IgD-negative memory B cell (primary cell): ENCODE results near the gene DIDO1. TPM values are rescaled to one million over a fixed set of nuclear protein-coding genes. Genes with fewer than 3 reads are reported as not detected.
A peak's percentile ranks its signal among the peaks of the same experiment; 100 is the strongest.

Source experiments
- H3K27ac Mint-ChIP-seq, 3 donors: one replicate each; pipeline ENCODE4 v1.8.0; 2020 to 2022; ENCODE audit warnings: mild to moderate bottlenecking in 3 of 3, mixed read lengths in 3 of 3, moderate library complexity in 1 of 3
- H3K27me3 Mint-ChIP-seq: one replicate; pipeline ENCODE4 v1.8.0; 2021; ENCODE audit warnings: mixed read lengths
- H3K36me3 Mint-ChIP-seq: one replicate; pipeline ENCODE4 v1.8.0; 2020; ENCODE audit warnings: mild to moderate bottlenecking, mixed read lengths
- H3K4me1 Mint-ChIP-seq, 3 donors: one replicate each; pipeline ENCODE4 v1.8.0; 2020 to 2022; ENCODE audit warnings: mixed read lengths in 3 of 3, mild to moderate bottlenecking in 1 of 3
- H3K4me3 Mint-ChIP-seq, 4 donors: one replicate each; pipeline ENCODE4 v1.8.0; 2020 to 2022; ENCODE audit warnings: mild to moderate bottlenecking in 4 of 4, mixed read lengths in 4 of 4, moderate library complexity in 3 of 4
- H3K9me3 Mint-ChIP-seq, 3 donors: one replicate each; pipeline ENCODE4 v1.8.0; 2020 to 2021; ENCODE audit warnings: mixed read lengths in 3 of 3, mild to moderate bottlenecking in 1 of 3
- polyA plus RNA-seq: library from polyadenylated mRNA; unstranded; fragments of 300-500 nt; fragmentation: Illumina TruSeq; gene quantifications from one replicate; pipeline ENCODE4 v1.2.3, GENCODE V29; 2021

The DIDO1 gene
- polyA plus RNA-seq, 1 donor from 2014 or later = 42.8 TPM

- peak overlapping the region in 1 of 4 donors; percentile 63 for H3K4me3 Mint-ChIP-seq
- H3K27ac Mint-ChIP-seq = no peak overlapping the region
- peaks cover 3 to 7% (median 5%) of the 10 kb centered on the region in 3 donors for H3K4me1 Mint-ChIP-seq
- H3K9me3 Mint-ChIP-seq = no peaks in the 10 kb centered on the region
- H3K36me3 Mint-ChIP-seq = peaks cover 6% of the 10 kb centered on the region
- H3K27me3 Mint-ChIP-seq = no peaks in the 10 kb centered on the region
Observed at GRCh38 chr20:62947532-62948300, 21.4 kb upstream of the DIDO1 start.

- H3K9me3 Mint-ChIP-seq = no peaks in the 10 kb centered on the region
- peak overlapping the region in 1 of 4 donors; percentile 63 for H3K4me3 Mint-ChIP-seq
- no peaks in the 10 kb centered on the region for H3K27me3 Mint-ChIP-seq
- peaks cover 0 to 5% (median 5%) of the 10 kb centered on the region in 3 donors for H3K4me1 Mint-ChIP-seq
- peaks cover 6% of the 10 kb centered on the region for H3K36me3 Mint-ChIP-seq
- peak overlapping the region in 1 of 3 donors; percentile 47 for H3K27ac Mint-ChIP-seq
Observed at GRCh38 chr20:62946918-62947317, 20.6 kb upstream of the DIDO1 start.

- H3K27me3 Mint-ChIP-seq = no peaks in the 10 kb centered on the region
- no peaks in the 10 kb centered on the region for H3K9me3 Mint-ChIP-seq
- peaks cover 6% of the 10 kb centered on the region for H3K36me3 Mint-ChIP-seq
- no peak overlapping the region for H3K27ac Mint-ChIP-seq
- no peak overlapping the region for H3K4me3 Mint-ChIP-seq
- H3K4me1 Mint-ChIP-seq = peaks cover 5 to 7% (median 5%) of the 10 kb centered on the region in 3 donors
Observed at GRCh38 chr20:62945771-62946339, 19.6 kb upstream of the DIDO1 start.

GRCh38 chr20:62944746-62945145 is 18.4 kb upstream of the DIDO1 start:
- H3K27ac Mint-ChIP-seq = peak overlapping the region in 2 of 3 donors; percentile 74 to 86
- peaks cover 5 to 7% (median 7%) of the 10 kb centered on the region in 3 donors for H3K4me1 Mint-ChIP-seq
- H3K36me3 Mint-ChIP-seq = peaks cover 6% of the 10 kb centered on the region
- no peaks in the 10 kb centered on the region for H3K27me3 Mint-ChIP-seq
- peak overlapping the region in 1 of 4 donors; percentile 83 for H3K4me3 Mint-ChIP-seq
- H3K9me3 Mint-ChIP-seq = no peaks in the 10 kb centered on the region

GRCh38 chr20:62944184-62944583 is 17.9 kb upstream of the DIDO1 start:
- Mint-ChIP-seq H3K4me3 (peak overlapping the region in 1 of 4 donors; percentile 83), H3K27me3 (no peaks in the 10 kb centered on the region), H3K4me1 (peaks cover 8 to 12% (median 12%) of the 10 kb centered on the region in 3 donors), H3K27ac (peak overlapping the region in 2 of 3 donors; percentile 74 to 86), H3K9me3 (no peaks in the 10 kb centered on the region), H3K36me3 (peaks cover 6% of the 10 kb centered on the region)

- Mint-ChIP-seq H3K9me3 (no peaks in the 10 kb centered on the region), H3K4me1 (peaks cover 10 to 18% (median 17%) of the 10 kb centered on the region in 3 donors), H3K27me3 (no peaks in the 10 kb centered on the region), H3K27ac (no peak overlapping the region), H3K4me3 (peak overlapping the region in 1 of 4 donors; percentile 17), H3K36me3 (peaks cover 3% of the 10 kb centered on the region)
Observed at GRCh38 chr20:62943396-62943795, 17.1 kb upstream of the DIDO1 start.

GRCh38 chr20:62942456-62942855 is 16.2 kb upstream of the DIDO1 start:
- Mint-ChIP-seq H3K36me3 (peaks cover 3% of the 10 kb centered on the region), H3K27ac (no peak overlapping the region), H3K4me1 (peaks cover 13 to 24% (median 17%) of the 10 kb centered on the region in 3 donors), H3K4me3 (no peak overlapping the region), H3K9me3 (no peaks in the 10 kb centered on the region), H3K27me3 (no peaks in the 10 kb centered on the region)

- no peaks in the 10 kb centered on the region for H3K27me3 Mint-ChIP-seq
- H3K9me3 Mint-ChIP-seq = no peaks in the 10 kb centered on the region
- H3K4me1 Mint-ChIP-seq = peaks cover 14 to 29% (median 20%) of the 10 kb centered on the region in 3 donors
- H3K27ac Mint-ChIP-seq = peak overlapping the region in 1 of 3 donors; percentile 26
- peak overlapping the region in 1 of 4 donors; percentile 97 for H3K4me3 Mint-ChIP-seq
- H3K36me3 Mint-ChIP-seq = peaks cover 3% of the 10 kb centered on the region
Observed at GRCh38 chr20:62941792-62942191, 15.5 kb upstream of the DIDO1 start.

GRCh38 chr20:62940875-62941274 is 14.6 kb upstream of the DIDO1 start:
- peaks cover 14 to 25% (median 22%) of the 10 kb centered on the region in 3 donors for H3K4me1 Mint-ChIP-seq
- peak overlapping the region in 2 of 4 donors; percentile 68 to 97 for H3K4me3 Mint-ChIP-seq
- peak overlapping the region in 1 of 3 donors; percentile 25 for H3K27ac Mint-ChIP-seq
- H3K27me3 Mint-ChIP-seq = no peaks in the 10 kb centered on the region
- peaks cover 3% of the 10 kb centered on the region for H3K36me3 Mint-ChIP-seq
- H3K9me3 Mint-ChIP-seq = no peaks in the 10 kb centered on the region

- Mint-ChIP-seq H3K27me3 (no peaks in the 10 kb centered on the region), H3K9me3 (no peaks in the 10 kb centered on the region), H3K4me3 (peak within 1 kb of the TSS; percentile 96 to 99 (median 98)), H3K36me3 (peaks cover 3% of the 10 kb centered on the region), H3K4me1 (peaks cover 14 to 26% (median 24%) of the 10 kb centered on the region in 3 donors), H3K27ac (peak within 1 kb of the TSS; percentile 95 to 99 (median 98))
Observed at GRCh38 chr20:62938105-62938888, 12.0 kb upstream of the DIDO1 start, which contains the start of gene GID8. Gene GID8 (plus strand): TSS chr20:62938147. CDS start chr20:62941503, 3,356 bp downstream.

GRCh38 chr20:62937268-62938104 is 11.2 kb upstream of the DIDO1 start:
- Mint-ChIP-seq H3K27ac (peak overlapping the region; percentile 95 to 99 (median 98)), H3K4me3 (peak overlapping the region; percentile 95 to 99 (median 96)), H3K9me3 (no peaks in the 10 kb centered on the region), H3K4me1 (peaks cover 16 to 32% (median 29%) of the 10 kb centered on the region in 3 donors), H3K27me3 (no peaks in the 10 kb centered on the region), H3K36me3 (no peaks in the 10 kb centered on the region)

GRCh38 chr20:62935968-62936585 is 9.8 kb upstream of the DIDO1 start:
- Mint-ChIP-seq H3K4me1 (peaks cover 14 to 32% (median 30%) of the 10 kb centered on the region in 3 donors), H3K4me3 (no peak overlapping the region), H3K27me3 (no peaks in the 10 kb centered on the region), H3K27ac (no peak overlapping the region), H3K36me3 (no peaks in the 10 kb centered on the region), H3K9me3 (no peaks in the 10 kb centered on the region)

- H3K9me3 Mint-ChIP-seq = no peaks in the 10 kb centered on the region
- H3K27ac Mint-ChIP-seq = no peak overlapping the region
- H3K4me1 Mint-ChIP-seq = peaks cover 17 to 35% (median 32%) of the 10 kb centered on the region in 3 donors
- no peak overlapping the region for H3K4me3 Mint-ChIP-seq
- no peaks in the 10 kb centered on the region for H3K36me3 Mint-ChIP-seq
- no peaks in the 10 kb centered on the region for H3K27me3 Mint-ChIP-seq
Observed at GRCh38 chr20:62935204-62935967, 9.1 kb upstream of the DIDO1 start.
